Measurements from ENCODE around the gene TNNI2.

Gene TNNI2

DNA sequence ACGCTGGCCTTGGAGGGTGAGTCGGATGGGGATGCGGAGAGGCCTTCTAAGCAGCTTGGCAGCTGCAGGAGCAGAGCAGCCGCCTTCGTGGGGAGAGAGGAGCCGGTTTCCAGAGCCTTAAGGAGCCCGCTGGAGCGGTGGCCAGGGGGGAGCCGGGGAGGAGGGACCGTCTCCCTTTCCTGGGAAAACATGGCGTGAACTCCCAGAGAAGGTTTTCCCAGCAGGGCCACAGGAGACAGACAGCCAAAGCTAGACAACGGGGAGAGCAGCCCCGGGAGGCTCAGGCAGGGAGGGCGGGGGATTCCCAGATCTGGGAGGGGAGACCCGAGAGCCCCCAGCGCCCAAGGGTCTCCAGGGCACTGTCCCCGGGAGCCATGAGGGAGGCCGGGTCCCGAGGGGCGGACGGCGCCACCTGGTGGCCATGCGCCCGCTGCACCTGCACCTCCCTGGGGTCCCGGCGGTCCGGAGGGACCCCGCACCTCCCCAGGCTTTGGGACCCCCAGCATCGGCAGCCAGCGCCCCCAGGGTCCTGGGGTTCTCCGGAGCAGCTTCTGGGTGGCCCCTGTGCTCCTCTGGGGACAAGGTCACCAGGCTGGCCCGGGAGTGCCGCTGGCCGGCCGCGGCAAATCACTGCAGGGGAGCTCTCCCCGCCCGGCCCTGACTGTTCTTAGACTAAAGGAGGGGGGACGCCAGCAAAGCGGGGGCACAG, 6.4 kb upstream of the TNNI2 start:
- Histone ChIP-seq H3K4me3 (ENCODE audit: low read length) (no peak overlapping the region), H3F3A (ENCODE audit: insufficient read depth, low read length) (no peaks in the 10 kb centered on the region), H3K27me3 (replicated peaks; ENCODE audit: insufficient read depth, low read length) (peaks cover 99% of the 10 kb centered on the region), H3K9ac (ENCODE audit: low read length) (no peak overlapping the region), H4K20me1 (ENCODE audit: insufficient read depth, low read length) (no peaks in the 10 kb centered on the region), H3K36me3 (replicated peaks; ENCODE audit: insufficient read depth, low read length) (no peaks in the 10 kb centered on the region), H3K27ac (ENCODE audit: low read length) (no peak overlapping the region), H3K79me2 (ENCODE audit: low read length) (no peaks in the 10 kb centered on the region), H3K9me3 (replicated peaks; ENCODE audit: insufficient read depth, low read length) (no peaks in the 10 kb centered on the region), H3K4me2 (ENCODE audit: low read depth, low read length) (no peak overlapping the region), H3K9me2 (replicated peaks; ENCODE audit: insufficient read depth, low read length) (no peaks in the 10 kb centered on the region), H3K4me1 (ENCODE audit: low read length) (no peaks in the 10 kb centered on the region), H2AFZ (ENCODE audit: low read length) (no peak overlapping the region)
- peak; percentile 24 for DNase-seq
- no peak for TF ChIP-seq EZH2phosphoT487 (IDR thresholded peaks at IDR 0.05; ENCODE audit: low read length)
- TF ChIP-seq, protein P1, sequence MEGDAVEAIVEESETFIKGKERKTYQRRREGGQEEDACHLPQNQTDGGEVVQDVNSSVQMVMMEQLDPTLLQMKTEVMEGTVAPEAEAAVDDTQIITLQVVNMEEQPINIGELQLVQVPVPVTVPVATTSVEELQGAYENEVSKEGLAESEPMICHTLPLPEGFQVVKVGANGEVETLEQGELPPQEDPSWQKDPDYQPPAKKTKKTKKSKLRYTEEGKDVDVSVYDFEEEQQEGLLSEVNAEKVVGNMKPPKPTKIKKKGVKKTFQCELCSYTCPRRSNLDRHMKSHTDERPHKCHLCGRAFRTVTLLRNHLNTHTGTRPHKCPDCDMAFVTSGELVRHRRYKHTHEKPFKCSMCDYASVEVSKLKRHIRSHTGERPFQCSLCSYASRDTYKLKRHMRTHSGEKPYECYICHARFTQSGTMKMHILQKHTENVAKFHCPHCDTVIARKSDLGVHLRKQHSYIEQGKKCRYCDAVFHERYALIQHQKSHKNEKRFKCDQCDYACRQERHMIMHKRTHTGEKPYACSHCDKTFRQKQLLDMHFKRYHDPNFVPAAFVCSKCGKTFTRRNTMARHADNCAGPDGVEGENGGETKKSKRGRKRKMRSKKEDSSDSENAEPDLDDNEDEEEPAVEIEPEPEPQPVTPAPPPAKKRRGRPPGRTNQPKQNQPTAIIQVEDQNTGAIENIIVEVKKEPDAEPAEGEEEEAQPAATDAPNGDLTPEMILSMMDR (IDR thresholded peaks at IDR 0.05; ENCODE audit: low read length), result peak; percentile 82

DNA sequence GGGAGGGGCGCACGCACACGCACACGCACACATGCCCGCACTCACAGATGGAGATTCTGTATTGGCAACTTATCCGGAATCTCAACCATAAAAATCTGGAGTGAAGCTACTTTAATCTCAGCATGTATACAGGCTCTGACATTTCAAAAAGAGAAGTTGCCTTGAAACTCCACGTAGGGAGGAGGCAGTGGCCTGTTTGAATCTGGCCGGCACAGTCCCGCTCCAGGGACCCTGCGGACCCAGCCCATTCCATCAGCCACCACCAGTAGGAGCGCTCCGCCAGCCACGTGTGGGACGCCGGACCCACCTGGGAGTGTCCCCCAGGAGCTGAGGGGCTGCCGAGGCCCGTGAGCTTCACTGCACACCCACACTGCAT, 5.9 kb upstream of the TNNI2 start:
- H3K9ac ChIP-seq (ENCODE audit: low read length), result no peak overlapping the region
- H3K4me2 ChIP-seq (ENCODE audit: low read depth, low read length), result no peak overlapping the region
- H2AFZ ChIP-seq (ENCODE audit: low read length), result no peak overlapping the region
- no peaks in the 10 kb centered on the region for H3K9me2 ChIP-seq (replicated peaks; ENCODE audit: insufficient read depth, low read length)
- TF ChIP-seq, protein P1 (IDR thresholded peaks at IDR 0.05; ENCODE audit: low read length), result no peak
- TF ChIP-seq EZH2 (optimal IDR thresholded peaks at IDR 0.05; ENCODE audit: low read depth, low read length) (peak; percentile 47), EZH2phosphoT487 (IDR thresholded peaks at IDR 0.05; ENCODE audit: low read length) (no peak)
- H3K79me2 ChIP-seq (ENCODE audit: low read length), result no peaks in the 10 kb centered on the region
- DNase-seq, result no peak
- no peaks in the 10 kb centered on the region for H3K9me3 ChIP-seq (replicated peaks; ENCODE audit: insufficient read depth, low read length)
- H3K27ac ChIP-seq (ENCODE audit: low read length), result no peak overlapping the region
- H3F3A ChIP-seq (ENCODE audit: insufficient read depth, low read length), result no peaks in the 10 kb centered on the region
- H4K20me1 ChIP-seq (ENCODE audit: insufficient read depth, low read length), result no peaks in the 10 kb centered on the region
- H3K4me3 ChIP-seq (ENCODE audit: low read length), result no peak overlapping the region
- H3K36me3 ChIP-seq (replicated peaks; ENCODE audit: insufficient read depth, low read length), result no peaks in the 10 kb centered on the region
- H3K27me3 ChIP-seq (replicated peaks; ENCODE audit: insufficient read depth, low read length), result peaks cover 96% of the 10 kb centered on the region
- no peaks in the 10 kb centered on the region for H3K4me1 ChIP-seq (ENCODE audit: low read length)

DNA sequence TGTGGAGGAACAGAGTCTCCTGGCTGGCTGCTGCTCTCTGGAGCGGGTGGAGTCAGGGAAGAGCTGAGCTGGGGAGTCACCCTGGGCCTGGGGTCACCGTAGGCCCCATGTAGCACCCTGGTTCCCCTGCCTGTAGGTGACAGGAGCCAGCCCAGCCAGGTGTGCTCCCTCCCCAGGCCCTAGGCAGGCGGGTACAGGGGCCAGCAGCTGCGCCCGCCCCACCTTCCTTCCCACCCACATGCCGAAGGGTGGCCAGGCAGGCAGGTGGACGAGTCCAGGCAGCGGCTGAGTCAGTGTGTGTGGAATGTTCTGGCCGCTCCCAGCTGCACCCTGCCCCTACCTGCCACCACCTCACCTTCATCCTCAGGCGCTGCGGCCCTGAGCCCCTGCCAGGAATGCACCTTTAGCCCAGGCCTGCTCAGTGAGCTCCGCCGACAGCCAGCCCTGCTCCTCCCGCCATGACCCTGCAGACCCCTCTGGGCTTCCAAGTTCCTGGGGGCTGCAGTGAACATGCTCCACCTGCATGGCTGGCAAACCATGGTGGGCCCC, 4.6 kb upstream of the TNNI2 start:
- H2AFZ ChIP-seq (ENCODE audit: low read length), result no peak overlapping the region
- peaks cover 84% of the 10 kb centered on the region for H3K27me3 ChIP-seq (replicated peaks; ENCODE audit: insufficient read depth, low read length)
- no peak overlapping the region for H3K4me2 ChIP-seq (ENCODE audit: low read depth, low read length)
- H3K4me3 ChIP-seq (ENCODE audit: low read length), result no peak overlapping the region
- no peaks in the 10 kb centered on the region for H3K79me2 ChIP-seq (ENCODE audit: low read length)
- no peaks in the 10 kb centered on the region for H4K20me1 ChIP-seq (ENCODE audit: insufficient read depth, low read length)
- no peaks in the 10 kb centered on the region for H3K9me3 ChIP-seq (replicated peaks; ENCODE audit: insufficient read depth, low read length)
- H3F3A ChIP-seq (ENCODE audit: insufficient read depth, low read length), result no peaks in the 10 kb centered on the region
- H3K36me3 ChIP-seq (replicated peaks; ENCODE audit: insufficient read depth, low read length), result no peaks in the 10 kb centered on the region
- no peak overlapping the region for H3K9ac ChIP-seq (ENCODE audit: low read length)
- no peak for TF ChIP-seq EZH2phosphoT487 (IDR thresholded peaks at IDR 0.05; ENCODE audit: low read length)
- TF ChIP-seq, protein P1 (IDR thresholded peaks at IDR 0.05; ENCODE audit: low read length), result no peak
- no peak for TF ChIP-seq EZH2 (optimal IDR thresholded peaks at IDR 0.05; ENCODE audit: low read depth, low read length)
- DNase-seq, result no peak
- H3K4me1 ChIP-seq (ENCODE audit: low read length), result no peaks in the 10 kb centered on the region
- H3K27ac ChIP-seq (ENCODE audit: low read length), result no peak overlapping the region
- no peaks in the 10 kb centered on the region for H3K9me2 ChIP-seq (replicated peaks; ENCODE audit: insufficient read depth, low read length)
